T-helper 17 cell (primary cell): Measurements from ENCODE around the gene SERPINB4. TPM values are rescaled to one million over a fixed set of nuclear protein-coding genes. Genes with fewer than 3 reads are reported as not detected.
"Not testable (repeated sequence)": the region's sequence is repeated elsewhere in the genome, so short reads cannot be mapped to it uniquely, and the experiment has no call there.

ENCODE experiments used
- ATAC-seq: fragments of 150-1000 bp; cut with Tn5 transposase; 2 replicates; pipeline ENCODE4 v1.10.0; 2021; ENCODE audit warnings: mild to moderate bottlenecking, moderate library complexity
- DNase-seq, 3 donors: peaks; one replicate each; pipeline versions ENCODE4 v3.0.0 to v3.0.0-alpha.2; 2020 to 2021
- H3K9me3 ChIP-seq: one replicate; pipeline ENCODE4 v1.7.0; 2013; ENCODE audit warnings: low read length, mild to moderate bottlenecking; ENCODE audit not compliant: control insufficient read depth, poor library complexity, severe bottlenecking
- H3K27ac Mint-ChIP-seq: one replicate; pipeline ENCODE4 v1.8.0; 2022; ENCODE audit warnings: mild to moderate bottlenecking, moderate library complexity, mixed read lengths
- H3K27me3 Mint-ChIP-seq: one replicate; pipeline ENCODE4 v1.8.0; 2022; ENCODE audit warnings: mixed read lengths
- H3K36me3 Mint-ChIP-seq: one replicate; pipeline ENCODE4 v1.8.0; 2022; ENCODE audit warnings: low read depth, mixed read lengths
- H3K4me1 Mint-ChIP-seq: one replicate; pipeline ENCODE4 v1.8.0; 2022; ENCODE audit warnings: mild to moderate bottlenecking, mixed read lengths
- H3K4me3 Mint-ChIP-seq: one replicate; pipeline ENCODE4 v1.8.0; 2022; ENCODE audit warnings: mild to moderate bottlenecking, moderate library complexity, mixed read lengths
- total RNA-seq, 4 donors: library from RNA in 2 of 4; stranded (reverse) in 2 of 4; gene quantifications; one replicate each; pipeline ENCODE4 v1.2.3 and lab custom pipeline; 2022 to 2026

The SERPINB4 gene
- total RNA-seq, 2 donors from 2014 or later = not detected

GRCh38 chr18:63658920-63659319 lies 14.9 kb upstream of the SERPINB4 start:
- H3K27ac Mint-ChIP-seq, H3K27me3 Mint-ChIP-seq, ATAC-seq, H3K4me1 Mint-ChIP-seq, H3K9me3 ChIP-seq, H3K36me3 Mint-ChIP-seq, H3K4me3 Mint-ChIP-seq, DNase-seq: not testable (repeated sequence)

GRCh38 chr18:63650271-63650670 lies 6.2 kb upstream of the SERPINB4 start:
- not testable (repeated sequence) for H3K4me1 Mint-ChIP-seq, ATAC-seq, H3K27ac Mint-ChIP-seq, H3K27me3 Mint-ChIP-seq, H3K36me3 Mint-ChIP-seq, H3K9me3 ChIP-seq, DNase-seq, H3K4me3 Mint-ChIP-seq

- H3K36me3 Mint-ChIP-seq = no peaks in the 10 kb centered on the region
- H3K9me3 ChIP-seq = no peaks in the 10 kb centered on the region
- H3K27me3 Mint-ChIP-seq = peaks cover 7% of the 10 kb centered on the region
- no peaks in the 10 kb centered on the region for H3K4me1 Mint-ChIP-seq
- H3K4me3 Mint-ChIP-seq = no peak overlapping the region
- ATAC-seq (no peak), DNase-seq (no peak)
- H3K27ac Mint-ChIP-seq = no peak overlapping the region
Measured at GRCh38 chr18:63648241-63648640, 4.2 kb upstream of the SERPINB4 start.

GRCh38 chr18:63646936-63647335 lies 2.9 kb upstream of the SERPINB4 start:
- H3K9me3 ChIP-seq = no peaks in the 10 kb centered on the region
- DNase-seq (no peak), ATAC-seq (no peak)
- H3K4me3 Mint-ChIP-seq = no peak overlapping the region
- H3K36me3 Mint-ChIP-seq = no peaks in the 10 kb centered on the region
- H3K27ac Mint-ChIP-seq = no peak overlapping the region
- peaks cover 7% of the 10 kb centered on the region for H3K27me3 Mint-ChIP-seq
- no peaks in the 10 kb centered on the region for H3K4me1 Mint-ChIP-seq

- H3K9me3 ChIP-seq, H3K27me3 Mint-ChIP-seq, H3K27ac Mint-ChIP-seq, H3K36me3 Mint-ChIP-seq, DNase-seq, ATAC-seq, H3K4me1 Mint-ChIP-seq, H3K4me3 Mint-ChIP-seq: not testable (repeated sequence)
Measured at GRCh38 chr18:63644694-63645093, 638 bp upstream of the SERPINB4 start.

GRCh38 chr18:63642668-63643356 lies 1.2 kb downstream of the SERPINB4 start:
- not testable (repeated sequence) for H3K27me3 Mint-ChIP-seq, DNase-seq, H3K27ac Mint-ChIP-seq, H3K4me3 Mint-ChIP-seq, H3K36me3 Mint-ChIP-seq, H3K9me3 ChIP-seq, ATAC-seq, H3K4me1 Mint-ChIP-seq

- H3K4me3 Mint-ChIP-seq, H3K36me3 Mint-ChIP-seq, H3K4me1 Mint-ChIP-seq, DNase-seq, H3K27ac Mint-ChIP-seq, H3K27me3 Mint-ChIP-seq, ATAC-seq, H3K9me3 ChIP-seq: not testable (repeated sequence)
Measured at GRCh38 chr18:63641157-63641680, 2.8 kb downstream of the SERPINB4 start.

GRCh38 chr18:63637703-63638102 lies 6.4 kb downstream of the SERPINB4 start:
- no peaks in the 10 kb centered on the region for H3K4me1 Mint-ChIP-seq
- H3K27me3 Mint-ChIP-seq = no peaks in the 10 kb centered on the region
- H3K36me3 Mint-ChIP-seq = no peaks in the 10 kb centered on the region
- H3K4me3 Mint-ChIP-seq = no peak overlapping the region
- no peak overlapping the region for H3K27ac Mint-ChIP-seq
- ATAC-seq (no peak), DNase-seq (no peak)
- no peaks in the 10 kb centered on the region for H3K9me3 ChIP-seq

GRCh38 chr18:63627819-63628218 lies 16.2 kb downstream of the SERPINB4 start:
- H3K27ac Mint-ChIP-seq = no peak overlapping the region
- no peaks in the 10 kb centered on the region for H3K27me3 Mint-ChIP-seq
- no peaks in the 10 kb centered on the region for H3K4me1 Mint-ChIP-seq
- H3K36me3 Mint-ChIP-seq = peaks cover 2% of the 10 kb centered on the region
- peaks cover 3% of the 10 kb centered on the region for H3K9me3 ChIP-seq
- DNase-seq (no peak), ATAC-seq (no peak)
- no peak overlapping the region for H3K4me3 Mint-ChIP-seq

GRCh38 chr18:63626431-63626830 lies 17.6 kb downstream of the SERPINB4 start:
- Mint-ChIP-seq H3K4me3 (no peak overlapping the region), H3K36me3 (peaks cover 2% of the 10 kb centered on the region), H3K4me1 (no peaks in the 10 kb centered on the region), H3K27me3 (no peaks in the 10 kb centered on the region), H3K27ac (no peak overlapping the region)
- DNase-seq (no peak), ATAC-seq (no peak)
- H3K9me3 ChIP-seq = peaks cover 3% of the 10 kb centered on the region

GRCh38 chr18:63624863-63625262 lies 19.2 kb downstream of the SERPINB4 start:
- no peaks in the 10 kb centered on the region for H3K4me1 Mint-ChIP-seq
- H3K9me3 ChIP-seq = peaks cover 3% of the 10 kb centered on the region
- peaks cover 2% of the 10 kb centered on the region for H3K36me3 Mint-ChIP-seq
- no peaks in the 10 kb centered on the region for H3K27me3 Mint-ChIP-seq
- no peak overlapping the region for H3K27ac Mint-ChIP-seq
- no peak overlapping the region for H3K4me3 Mint-ChIP-seq
- ATAC-seq (no peak), DNase-seq (no peak)

- H3K4me1 Mint-ChIP-seq = no peaks in the 10 kb centered on the region
- no peak overlapping the region for H3K4me3 Mint-ChIP-seq
- no peaks in the 10 kb centered on the region for H3K36me3 Mint-ChIP-seq
- ATAC-seq (no peak), DNase-seq (no peak)
- no peaks in the 10 kb centered on the region for H3K9me3 ChIP-seq
- H3K27ac Mint-ChIP-seq = no peak overlapping the region
- no peaks in the 10 kb centered on the region for H3K27me3 Mint-ChIP-seq
Measured at GRCh38 chr18:63619661-63620060, 24.4 kb downstream of the SERPINB4 start.

- H3K4me3 Mint-ChIP-seq = no peak overlapping the region
- DNase-seq (no peak), ATAC-seq (no peak)
- H3K36me3 Mint-ChIP-seq = no peaks in the 10 kb centered on the region
- H3K9me3 ChIP-seq = no peaks in the 10 kb centered on the region
- peaks cover 10% of the 10 kb centered on the region for H3K27me3 Mint-ChIP-seq
- H3K27ac Mint-ChIP-seq = no peak overlapping the region
- no peaks in the 10 kb centered on the region for H3K4me1 Mint-ChIP-seq
Measured at GRCh38 chr18:63617915-63618234, 26.2 kb downstream of the SERPINB4 start.
